ENCODE measurements around the gene ERICH6.
"Not testable (repeated sequence)": the region's sequence is repeated elsewhere in the genome, so short reads cannot be mapped to it uniquely, and the experiment has no call there.

ERICH6 gene

DNA sequence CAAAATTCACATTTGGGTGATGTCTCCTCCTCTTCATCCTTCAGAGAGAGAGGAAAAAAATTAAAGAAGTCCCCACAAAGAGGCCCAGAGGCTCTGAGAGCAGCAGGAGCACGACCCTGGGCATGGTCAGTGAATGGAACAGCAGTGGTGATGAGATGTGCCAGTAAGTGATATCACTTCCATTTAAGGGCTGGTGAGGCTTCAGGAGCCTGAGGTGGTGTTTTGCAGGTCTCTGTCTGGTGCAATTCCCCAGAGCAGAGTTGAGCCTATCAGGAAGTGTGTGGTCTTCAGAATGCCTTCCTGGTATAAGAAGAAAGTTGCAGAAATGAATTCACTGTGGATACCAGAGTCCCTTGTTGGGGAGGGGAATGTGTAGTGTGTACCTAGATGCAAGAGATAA, 21.4 kb downstream of the ERICH6 start:
- no peak for DNase-seq (ENCODE audit: low read depth in 2 of 2)

DNA sequence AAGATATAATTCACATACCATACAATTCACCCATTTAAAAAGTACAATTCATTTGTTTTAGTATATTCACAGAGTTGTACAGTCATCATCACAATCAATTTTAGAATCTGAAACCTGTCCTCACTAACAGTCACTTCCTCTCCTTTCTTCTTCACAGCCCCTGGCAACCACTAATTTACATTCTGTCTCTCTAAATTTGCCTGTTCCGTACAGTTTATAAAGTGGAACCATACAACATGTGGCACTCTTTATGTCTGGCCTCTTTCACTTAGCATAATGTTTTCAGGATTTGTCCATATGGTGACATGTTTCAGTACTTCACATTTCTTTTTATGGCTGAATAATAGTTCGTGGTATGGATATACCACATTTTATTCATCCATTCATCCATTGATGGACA, 22.7 kb downstream of the ERICH6 start:
- DNase-seq (ENCODE audit: low read depth in 2 of 2) = no peak

DNA sequence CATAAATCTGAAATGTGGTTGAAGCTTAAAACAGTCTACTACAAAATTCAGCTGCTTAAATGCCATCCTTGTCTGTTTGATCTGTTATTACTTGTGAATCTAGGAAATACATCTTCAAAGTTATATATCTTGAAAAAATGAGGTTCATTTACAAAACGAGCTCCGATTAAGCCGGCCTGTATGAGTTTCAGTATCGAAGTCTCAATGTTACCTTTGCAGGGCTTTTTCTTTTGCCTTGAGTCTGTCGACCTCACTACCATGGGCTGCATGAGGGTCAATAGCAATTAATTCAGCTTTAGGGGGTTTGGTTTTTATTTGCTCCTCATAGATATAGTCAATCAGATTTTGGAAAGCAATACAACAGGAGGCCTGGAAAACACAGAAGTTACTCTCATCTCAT, 23.2 kb downstream of the ERICH6 start:
- no peak for DNase-seq (ENCODE audit: low read depth in 2 of 2)

DNA sequence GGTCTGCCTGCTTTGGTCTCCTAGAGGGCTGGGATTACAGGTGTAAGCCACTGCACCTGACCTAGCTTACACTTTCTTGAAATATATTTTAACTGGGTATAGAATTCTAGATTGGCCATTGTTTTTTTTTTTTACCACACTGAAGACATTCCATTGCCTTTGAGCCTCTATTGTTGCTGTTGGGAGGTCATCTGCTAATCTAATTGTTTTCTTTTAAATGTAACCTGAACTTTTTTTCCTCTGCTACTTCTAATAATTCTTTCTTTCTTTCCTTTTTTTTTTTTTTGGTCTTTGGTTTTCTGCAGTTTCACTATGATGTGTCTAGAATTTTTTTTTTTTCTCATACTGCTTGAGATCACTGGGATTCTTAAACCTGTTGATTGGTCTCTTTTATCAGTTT, 28.1 kb downstream of the ERICH6 start:
- no peak for DNase-seq (ENCODE audit: low read depth in 2 of 2)

DNA sequence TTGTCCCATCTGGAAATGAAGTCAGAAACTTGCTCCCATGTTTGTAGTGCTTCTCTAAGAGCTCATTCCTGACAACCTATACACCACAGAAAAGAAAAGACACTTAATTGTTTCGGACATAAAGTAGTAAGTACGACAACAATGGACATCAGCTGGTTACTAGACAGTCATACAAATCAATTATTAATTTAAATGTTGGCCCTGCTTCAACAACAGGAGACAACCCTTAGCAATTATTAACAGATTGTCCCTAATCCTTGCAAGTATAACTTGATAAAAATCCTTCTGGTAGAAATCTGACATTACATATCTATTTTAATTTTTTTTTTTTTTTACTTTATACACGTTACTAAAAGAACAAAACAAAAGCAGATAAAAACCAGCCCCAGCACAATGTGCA, 29.8 kb downstream of the ERICH6 start:
- no peak for DNase-seq (ENCODE audit: low read depth in 2 of 2)

DNA sequence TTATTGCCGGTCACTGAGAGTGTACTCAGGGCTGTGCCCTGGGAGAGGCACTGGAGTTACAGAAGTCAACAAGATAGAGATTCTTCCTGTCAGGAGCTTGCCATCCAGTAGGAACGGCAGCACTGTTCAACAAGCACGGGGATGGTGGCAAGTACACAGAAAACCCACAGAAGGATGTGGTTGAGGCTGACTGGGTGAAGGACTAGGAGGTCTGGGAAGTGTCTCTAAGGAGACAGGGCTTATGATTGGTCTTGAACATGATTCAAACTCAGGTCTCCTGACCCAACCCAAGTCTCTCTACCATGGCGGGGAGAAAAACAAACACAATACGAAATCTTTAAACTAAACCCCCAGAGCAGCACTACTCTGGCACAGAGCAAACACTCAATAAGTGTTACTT, 37.6 kb downstream of the ERICH6 start:
- no peak for DNase-seq (ENCODE audit: low read depth in 2 of 2)

DNA sequence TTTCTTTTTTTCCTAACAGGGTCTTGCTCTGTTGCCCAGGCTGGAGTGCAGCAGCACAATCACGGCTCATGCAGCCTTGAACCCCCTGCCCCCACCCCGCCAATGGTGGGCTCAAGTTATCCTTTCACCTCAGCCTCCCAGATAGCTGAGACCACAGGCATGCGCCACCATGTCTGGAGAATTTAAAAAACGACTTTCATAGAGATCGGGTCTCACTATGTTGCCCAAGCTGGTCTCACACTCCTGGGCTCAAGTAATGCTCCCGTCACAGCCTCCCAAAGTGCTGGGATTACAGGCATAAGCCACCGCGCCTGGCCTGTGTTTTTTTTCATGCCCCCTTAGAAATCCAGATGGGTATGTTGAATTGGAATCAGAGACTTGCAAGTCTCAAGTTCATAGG, 40.3 kb downstream of the ERICH6 start:
- DNase-seq (ENCODE audit: low read depth in 2 of 2) = no peak

DNA sequence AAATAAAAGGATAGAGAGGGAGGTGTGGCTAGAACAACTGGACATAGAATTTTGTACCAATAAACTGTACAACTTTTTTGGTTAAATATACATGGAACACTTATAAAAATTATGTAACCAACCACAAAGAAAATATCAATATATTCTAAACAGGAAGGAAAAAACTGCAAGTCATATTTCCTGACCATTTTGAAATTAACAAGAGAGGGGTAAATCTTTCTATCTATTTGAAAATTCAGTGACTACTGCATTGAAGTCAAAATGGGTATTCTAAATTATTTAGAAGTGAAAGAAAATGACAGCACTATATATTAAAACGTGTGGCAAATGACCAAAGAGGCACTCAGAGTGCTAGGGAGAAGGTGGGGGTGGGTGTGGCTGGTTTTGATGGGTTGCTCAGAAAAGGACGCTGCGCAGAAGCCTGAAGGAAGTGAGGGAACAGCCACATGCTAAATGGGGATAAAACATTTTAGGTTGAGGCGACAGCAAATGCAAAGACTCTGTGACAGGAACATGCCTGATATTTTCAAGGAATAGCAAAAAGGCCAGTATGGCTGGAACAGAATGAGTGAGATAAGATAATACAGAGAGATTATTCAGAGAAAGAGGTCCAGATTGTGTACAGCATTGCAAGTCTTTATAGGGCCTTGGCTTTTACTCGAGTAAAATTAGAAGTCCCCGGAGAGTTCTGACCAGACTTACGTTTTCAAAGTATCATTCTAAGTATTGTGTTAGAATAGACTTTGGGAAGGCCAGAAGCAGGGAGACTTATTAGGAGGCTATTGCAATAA, 41.1 kb downstream of the ERICH6 start:
- DNase-seq (ENCODE audit: low read depth in 2 of 2) = no peak

DNA sequence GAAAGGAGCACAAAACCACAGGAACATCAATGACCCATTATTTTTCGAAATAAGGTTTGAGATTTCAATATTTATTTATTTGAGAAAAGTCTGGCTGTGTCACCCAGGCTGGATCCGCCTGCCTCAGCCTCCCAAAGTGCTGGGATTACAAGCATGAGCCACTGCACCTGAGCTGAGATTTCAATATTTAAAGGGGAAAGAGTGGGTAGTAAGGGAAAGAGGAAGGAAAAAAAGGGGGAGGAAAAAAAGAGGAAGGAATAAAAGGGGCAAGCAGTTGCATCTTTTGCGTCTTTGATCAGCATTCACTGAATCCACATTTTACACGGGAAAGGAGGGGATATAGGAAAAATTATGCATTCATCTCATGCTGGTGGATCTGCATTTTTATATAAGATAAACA, 47.4 kb downstream of the ERICH6 start:
- DNase-seq (ENCODE audit: low read depth in 2 of 2) = no peak

DNA sequence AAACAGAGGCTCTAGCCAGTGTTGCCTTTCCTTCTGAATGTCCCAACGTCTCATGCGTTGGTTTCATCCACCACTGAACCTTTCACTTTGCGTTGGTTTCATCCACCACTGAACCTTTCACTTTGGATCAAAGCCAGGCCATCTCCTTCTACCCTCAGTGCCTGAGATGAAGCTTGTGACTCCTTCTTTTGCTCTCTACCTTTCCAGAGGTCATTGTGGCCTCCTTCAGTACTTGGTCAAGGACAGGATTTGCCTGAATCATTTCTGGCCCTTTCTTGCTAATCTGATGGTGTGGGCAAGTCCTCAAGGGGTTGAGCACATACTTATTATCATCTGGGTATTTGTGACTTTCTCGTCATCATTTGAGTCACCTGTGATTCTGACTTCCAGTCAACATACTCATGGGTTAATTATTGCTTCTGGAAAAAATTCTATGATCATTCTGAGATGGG, 50.6 kb downstream of the ERICH6 start:
- no peak for DNase-seq (ENCODE audit: low read depth in 2 of 2)

DNA sequence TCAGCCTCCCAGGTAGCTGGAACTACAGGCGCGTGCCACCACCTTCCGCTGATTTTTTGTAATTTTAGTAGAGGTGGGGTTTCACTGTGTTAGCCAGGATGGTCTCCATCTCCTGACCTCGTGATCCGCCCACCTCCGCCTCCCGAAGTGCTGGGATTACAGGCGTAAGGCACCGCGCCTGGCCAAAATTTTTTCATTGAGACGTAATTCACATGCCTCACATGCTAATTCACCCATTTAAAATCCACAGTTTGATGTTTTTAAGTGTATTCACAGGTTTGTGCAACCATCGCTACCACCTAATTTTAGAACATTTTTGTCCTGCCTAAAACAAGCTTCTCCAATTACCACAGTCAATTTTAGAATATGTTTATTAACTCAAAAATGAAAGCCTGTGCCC, 63.5 kb downstream of the ERICH6 start:
- DNase-seq (ENCODE audit: low read depth in 2 of 2) = no peak

DNA sequence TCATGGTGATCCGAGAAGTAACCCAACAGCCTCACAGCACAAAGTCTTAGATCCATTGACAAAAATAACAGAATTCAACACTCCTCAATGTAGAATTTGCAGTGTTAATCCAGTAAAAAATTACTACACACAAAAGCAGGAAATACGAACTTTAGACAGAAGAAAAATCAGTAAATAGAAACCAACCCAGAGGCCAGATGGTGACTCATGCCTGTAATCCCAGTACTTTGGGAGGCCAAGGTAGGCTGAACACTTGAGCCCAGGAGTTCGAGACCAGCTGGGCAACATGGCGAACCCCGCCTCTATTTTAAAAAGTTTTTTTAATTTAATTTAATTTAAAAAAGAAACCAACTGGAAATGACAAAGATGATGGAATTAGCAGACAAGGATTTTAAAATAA, 64.5 kb downstream of the ERICH6 start:
- no peak for DNase-seq (ENCODE audit: low read depth in 2 of 2)

DNA sequence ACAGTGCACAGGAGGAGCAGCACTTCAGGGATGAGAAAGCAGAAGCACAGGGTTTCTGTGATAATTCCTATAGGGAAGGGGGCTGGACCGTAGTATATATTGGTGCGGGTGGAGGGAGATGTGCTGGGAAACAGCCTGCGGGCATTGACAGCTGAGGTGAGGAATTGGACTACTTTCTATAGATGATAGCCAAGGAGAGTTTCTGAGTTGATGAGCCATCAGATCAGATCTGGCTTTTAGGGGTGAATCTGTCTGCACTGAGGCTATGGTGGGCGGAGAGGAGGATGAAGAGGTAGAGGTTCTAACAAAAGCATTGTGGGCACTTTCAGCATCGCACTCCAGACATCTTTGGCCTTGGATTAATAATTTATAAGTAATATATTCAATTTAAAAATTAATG, 67.5 kb downstream of the ERICH6 start:
- DNase-seq (ENCODE audit: low read depth in 2 of 2) = no peak

DNA sequence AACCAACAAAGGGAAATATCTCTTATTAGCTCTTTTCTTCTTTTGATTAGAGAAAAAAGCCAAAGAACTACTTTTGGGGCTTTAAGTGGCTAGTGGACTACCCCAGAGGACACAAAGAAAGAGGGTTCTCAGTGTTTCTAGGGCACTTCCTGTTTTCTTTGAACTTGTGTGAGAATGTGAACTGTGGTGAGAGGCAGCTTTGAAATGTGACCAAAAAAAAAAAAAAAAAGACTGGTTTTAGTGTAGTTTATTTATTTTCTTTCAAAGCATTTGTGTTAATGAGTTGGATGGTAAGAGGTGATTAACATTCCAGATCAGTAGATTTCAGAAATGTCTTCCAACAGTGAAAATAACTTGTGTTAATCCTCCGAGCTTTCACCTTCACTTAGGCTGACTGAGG, 68.2 kb downstream of the ERICH6 start:
- no peak for DNase-seq (ENCODE audit: low read depth in 2 of 2)

DNA sequence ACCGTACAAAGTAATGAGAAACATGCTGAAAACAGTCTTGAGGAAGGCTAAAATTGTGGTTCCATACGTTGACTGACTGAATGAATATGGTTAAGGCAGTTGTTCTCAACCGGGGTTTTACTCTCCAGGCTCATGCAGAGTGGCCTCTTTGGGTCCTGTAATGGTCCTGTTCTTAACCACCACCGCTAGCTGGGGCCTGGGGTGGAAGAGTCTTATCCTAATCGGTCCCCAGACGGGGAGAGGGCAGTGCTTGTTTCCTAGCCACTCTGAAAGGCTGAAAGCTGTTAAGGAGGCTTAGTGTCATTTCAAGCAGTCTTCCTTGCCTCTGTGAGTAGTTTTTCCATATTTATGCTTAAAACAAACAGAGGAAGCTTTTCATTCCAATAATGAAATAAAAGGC, 68.6 kb downstream of the ERICH6 start:
- DNase-seq (ENCODE audit: low read depth in 2 of 2) = no peak

DNA sequence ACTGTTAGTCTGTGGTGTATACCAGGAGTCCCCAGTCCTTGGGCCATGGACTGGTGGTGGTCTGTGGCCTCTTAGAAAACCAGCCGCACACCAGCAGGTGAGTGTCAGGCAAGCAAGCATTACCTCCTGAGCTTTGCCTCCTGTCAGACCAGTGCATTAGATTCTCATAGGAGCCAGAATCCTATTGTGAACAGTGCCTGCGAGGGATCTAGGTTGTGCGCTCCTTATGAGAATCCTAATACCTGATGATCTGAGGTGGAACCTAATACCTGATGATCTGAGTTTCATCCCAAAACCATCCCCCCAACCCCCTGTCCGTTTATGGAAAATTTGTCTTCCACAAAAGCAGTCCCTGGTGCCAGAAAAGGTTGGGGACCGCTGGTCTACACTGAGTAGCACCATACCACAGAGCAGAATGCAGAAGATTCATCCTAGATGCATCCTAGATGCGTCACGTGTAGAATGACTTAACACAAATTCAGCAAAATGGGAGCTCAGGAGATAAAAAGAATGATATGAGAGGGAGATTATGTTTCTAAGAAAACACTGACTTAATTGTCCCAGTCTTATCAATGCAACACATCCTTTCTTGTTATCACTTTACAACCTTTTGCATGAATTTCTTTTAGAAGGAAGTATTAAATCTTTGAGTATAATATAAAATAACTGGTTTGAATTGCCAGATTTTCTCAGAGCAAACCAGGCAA, 72.1 kb downstream of the ERICH6 start:
- no peak for DNase-seq (ENCODE audit: low read depth in 2 of 2)

DNA sequence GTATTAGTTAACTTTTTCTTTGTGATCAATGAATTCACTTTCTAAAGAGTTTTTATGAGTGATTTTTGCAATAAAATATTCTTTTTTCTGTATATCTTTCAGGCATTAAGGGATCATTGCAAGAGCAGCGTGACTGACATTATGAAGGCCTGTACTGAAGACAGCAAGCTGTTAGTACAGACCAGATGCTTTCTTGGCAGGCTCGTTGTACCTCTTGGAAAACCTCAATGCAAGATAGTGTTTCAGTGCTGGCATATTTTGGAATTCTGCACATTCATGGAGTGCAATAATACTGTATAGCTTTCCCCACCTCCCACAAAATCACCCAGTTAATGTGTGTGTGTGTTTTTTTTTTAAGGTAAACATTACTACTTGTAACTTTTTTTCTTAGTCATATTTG, 76.2 kb downstream of the ERICH6 start:
- no peak for DNase-seq (ENCODE audit: low read depth in 2 of 2)

DNA sequence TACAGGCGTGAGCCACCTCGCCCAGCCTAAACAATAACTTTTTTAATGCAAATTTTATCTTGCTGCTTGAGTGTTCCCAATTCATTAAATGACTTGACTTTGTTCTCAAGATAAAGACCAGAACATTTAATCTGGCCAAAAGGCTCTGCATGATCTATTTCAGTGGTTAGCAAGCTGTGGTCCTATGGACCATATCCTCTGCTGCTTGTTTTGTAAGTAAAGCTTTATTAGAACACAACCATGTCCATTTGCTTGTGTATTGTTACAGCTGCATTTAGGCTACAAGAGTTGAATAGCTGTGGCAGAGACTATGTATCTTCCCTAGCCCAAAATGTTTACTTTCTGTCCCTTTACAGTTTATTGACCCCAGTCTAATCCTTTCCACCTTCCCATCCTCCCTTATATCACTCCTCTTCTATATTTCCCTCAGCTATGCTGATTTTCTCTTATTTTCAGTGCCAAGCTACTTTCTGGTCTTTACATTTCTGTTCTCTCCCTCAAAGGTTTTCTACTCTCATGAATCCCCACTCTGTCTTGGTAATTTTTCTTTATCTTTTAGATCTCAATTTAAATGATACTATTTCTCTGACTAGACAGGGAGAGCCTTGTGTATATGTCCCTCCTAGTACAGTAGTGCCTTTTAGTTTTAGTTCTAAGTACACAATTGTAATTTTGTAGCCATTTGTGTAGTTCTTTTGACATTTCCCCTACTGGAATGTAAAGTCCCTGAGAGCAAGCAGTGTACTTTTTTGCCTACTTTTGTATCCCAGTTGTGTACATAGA, 77.4 kb downstream of the ERICH6 start:
- no peak for DNase-seq (ENCODE audit: low read depth in 2 of 2)

DNA sequence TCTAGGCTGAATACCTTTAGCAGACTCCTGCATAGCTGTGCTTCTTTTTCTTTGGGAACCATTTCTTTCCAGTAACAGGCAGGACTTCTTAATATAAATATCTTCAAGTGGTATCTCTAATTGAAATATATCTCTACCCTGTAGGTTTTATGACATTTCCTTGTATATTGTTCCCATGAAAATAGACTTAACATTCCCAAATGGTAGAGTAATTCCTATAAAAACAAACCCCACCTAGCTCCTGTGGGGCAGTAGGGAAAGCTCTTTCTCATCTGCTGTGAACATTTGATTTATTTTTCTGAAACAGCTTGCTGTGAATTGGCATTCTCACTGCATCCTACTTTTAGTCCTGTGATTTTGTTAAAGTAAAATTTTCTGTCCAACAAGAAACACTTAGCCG, 79.8 kb downstream of the ERICH6 start:
- DNase-seq (ENCODE audit: low read depth in 2 of 2) = no peak

DNA sequence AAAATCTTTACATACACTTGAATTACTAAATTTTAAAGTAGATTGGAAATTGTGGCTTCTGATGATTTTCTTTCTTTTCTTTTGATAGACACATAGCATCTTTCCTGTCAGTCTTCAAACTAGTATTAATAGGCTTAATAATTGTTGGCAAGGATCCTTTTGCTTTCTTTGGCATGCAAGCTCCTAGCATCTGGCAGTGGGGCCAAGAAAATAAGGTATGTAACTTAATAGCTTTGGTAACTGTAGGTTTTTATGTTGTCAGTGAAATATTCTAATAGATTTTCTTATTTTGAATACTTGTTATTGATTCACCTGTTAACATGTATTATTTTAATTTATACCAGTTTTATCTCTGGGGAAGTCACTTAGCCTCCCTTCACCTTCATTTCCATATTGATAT, 80.8 kb downstream of the ERICH6 start:
- not testable (repeated sequence) for DNase-seq (ENCODE audit: low read depth in 2 of 2)

DNA sequence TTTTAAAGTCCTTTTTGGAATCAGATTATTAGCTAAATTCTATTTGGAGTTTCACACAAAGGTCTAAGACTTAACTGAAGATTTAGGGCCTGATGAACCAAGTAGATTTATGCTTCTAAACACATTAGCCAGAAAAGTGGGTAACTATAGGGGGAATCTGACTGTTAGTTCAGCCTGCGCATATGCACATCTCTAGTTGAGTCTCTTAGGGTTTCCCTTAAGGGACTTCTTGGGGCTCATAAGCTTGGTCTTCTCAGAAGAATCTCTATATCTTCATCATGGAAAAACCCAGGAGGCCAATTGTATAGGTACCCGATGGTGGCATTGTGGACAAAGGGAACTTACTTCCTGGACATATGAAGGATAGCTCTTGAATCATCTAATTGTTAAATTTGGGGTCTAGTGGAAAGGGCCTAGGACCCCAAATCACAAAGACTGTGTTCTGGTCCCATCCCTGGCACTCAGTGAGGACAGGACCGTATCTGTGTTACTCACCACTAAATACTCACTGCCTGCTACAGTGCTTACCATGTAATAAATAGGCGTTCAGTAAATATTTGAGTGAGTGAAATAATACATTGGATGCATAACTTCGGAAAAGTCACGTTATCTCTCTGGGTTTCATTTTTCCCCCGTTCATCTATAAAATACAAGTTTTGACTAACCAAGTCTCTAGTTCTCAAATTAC, 83.6 kb downstream of the ERICH6 start:
- no peak for DNase-seq (ENCODE audit: low read depth in 2 of 2)
